SK-N-SH treated with all-trans-retinoic acid at 6 μM for 48 hours (cell line): Measurements from ENCODE around the gene ZBTB38.

ENCODE experiments used
- ATAC-seq: fragments of 200-7000 bp; cut with Tn5 transposase; 3 replicates; pipeline ENCODE4 v1.9.1; 2020; ENCODE audit warnings: mild to moderate bottlenecking, moderate library complexity
- ARNTL ChIP-seq: fragments of 450-650 bp; formaldehyde crosslinking; IDR thresholded peaks from 2 replicates; pipeline ENCODE4 v1.5.0; 2020; ENCODE audit warnings: low read depth, mild to moderate bottlenecking, moderate library complexity, borderline replicate concordance
- BACH2 ChIP-seq: fragments of 250-450 bp; sonication (Bioruptor Pico); IDR thresholded peaks from 2 replicates; pipeline ENCODE4 v1.9.0; 2021; ENCODE audit warnings: mild to moderate bottlenecking, borderline replicate concordance
- CSDC2 ChIP-seq: fragments of 250-450 bp; sonication (Bioruptor Pico); IDR thresholded peaks from 2 replicates; pipeline ENCODE4 v1.5.0; 2020; ENCODE audit warnings: mild to moderate bottlenecking, moderate library complexity
- CSRNP3 ChIP-seq: fragments of 250-450 bp; sonication (Bioruptor Pico); IDR thresholded peaks from 2 replicates; pipeline ENCODE4 v1.5.1; 2021; ENCODE audit warnings: mild to moderate bottlenecking, moderate library complexity
- ISL1 ChIP-seq: fragments of 250-450 bp; sonication (Bioruptor Pico); IDR thresholded peaks from 2 replicates; pipeline ENCODE4 v2.1.2; 2022; ENCODE audit warnings: mild to moderate bottlenecking, moderate library complexity
- OSR1 ChIP-seq: fragments of 250-450 bp; sonication (Bioruptor Pico); IDR thresholded peaks from 2 replicates; pipeline ENCODE4 v1.8.0; 2022; ENCODE audit warnings: moderate library complexity, mild to moderate bottlenecking, inconsistent platforms
- PATZ1 ChIP-seq: fragments of 250-450 bp; sonication (Bioruptor Pico); IDR thresholded peaks from 2 replicates; pipeline ENCODE4 v1.8.0; 2020; ENCODE audit warnings: mild to moderate bottlenecking, moderate library complexity, borderline replicate concordance
- POU6F1 ChIP-seq: fragments of 250-450 bp; sonication (Bioruptor Pico); IDR thresholded peaks from 2 replicates; pipeline ENCODE4 v1.8.0; 2021; ENCODE audit warnings: low read depth, mild to moderate bottlenecking, moderate library complexity, borderline replicate concordance
- PPARA ChIP-seq: fragments of 250-450 bp; sonication (Bioruptor Pico); IDR thresholded peaks from 2 replicates; pipeline ENCODE4 v1.5.0; 2020; ENCODE audit warnings: mild to moderate bottlenecking, borderline replicate concordance
- RARB ChIP-seq: fragments of 250-450 bp; sonication (Bioruptor Pico); IDR thresholded peaks from 2 replicates; pipeline ENCODE4 v1.8.0; 2021; ENCODE audit warnings: mild to moderate bottlenecking, moderate library complexity
- SNAI2 ChIP-seq: fragments of 250-450 bp; sonication (Bioruptor Pico); IDR thresholded peaks from 2 replicates; pipeline ENCODE4 v1.5.0; 2020; ENCODE audit warnings: mild to moderate bottlenecking, moderate library complexity
- TCF4 ChIP-seq: fragments of 250-450 bp; sonication (Bioruptor Pico); IDR thresholded peaks from 2 replicates; pipeline ENCODE4 v1.8.0; 2021; ENCODE audit warnings: mild to moderate bottlenecking, moderate library complexity, borderline replicate concordance
- TOX ChIP-seq: fragments of 250-450 bp; sonication (Bioruptor Pico); IDR thresholded peaks from 2 replicates; pipeline ENCODE4 v1.8.0; 2021; ENCODE audit warnings: mild to moderate bottlenecking, moderate library complexity, borderline replicate concordance
- TSHZ2 ChIP-seq: fragments of 250-450 bp; sonication (Bioruptor Pico); IDR thresholded peaks from 2 replicates; pipeline ENCODE4 v1.5.0; 2020; ENCODE audit warnings: mild to moderate bottlenecking, moderate library complexity
- ZC3H10 ChIP-seq: fragments of 250-450 bp; sonication (Bioruptor Pico); IDR thresholded peaks from 2 replicates; pipeline ENCODE4 v1.5.1; 2021; ENCODE audit warnings: mild to moderate bottlenecking, moderate library complexity
- ZFP3 ChIP-seq: fragments of 250-450 bp; sonication (Bioruptor Pico); IDR thresholded peaks from 2 replicates; pipeline ENCODE4 v1.5.0; 2020; ENCODE audit warnings: mild to moderate bottlenecking, moderate library complexity
- ZFP30 ChIP-seq: fragments of 450-650 bp; formaldehyde crosslinking; IDR thresholded peaks from 2 replicates; pipeline ENCODE4 v1.5.0; 2022; ENCODE audit warnings: mild to moderate bottlenecking, moderate library complexity
- ZNF565 ChIP-seq: fragments of 450-650 bp; formaldehyde crosslinking; conservative IDR thresholded peaks from 2 replicates; pipeline ENCODE4 v1.5.0; 2020; ENCODE audit warnings: low read depth, mild to moderate bottlenecking, moderate library complexity
- ZNF70 ChIP-seq: fragments of 450-650 bp; formaldehyde crosslinking; IDR thresholded peaks from 2 replicates; pipeline ENCODE4 v1.5.0; 2020; ENCODE audit warnings: mild to moderate bottlenecking, moderate library complexity
- ZNF8 ChIP-seq: fragments of 450-650 bp; formaldehyde crosslinking; IDR thresholded peaks from 2 replicates; pipeline ENCODE4 v1.5.0; 2020; ENCODE audit warnings: mild to moderate bottlenecking, moderate library complexity

Gene ZBTB38

GRCh38 chr3:141328286-141329166 lies 39.8 kb upstream of the ZBTB38 start:
- TF ChIP-seq CSDC2 (CRISPR knock-in tag) (no peak), TCF4 (CRISPR knock-in tag) (no peak), RARB (no peak), ZFP3 (CRISPR knock-in tag) (no peak), ZC3H10 (CRISPR knock-in tag) (no peak), ZFP30 (no peak), POU6F1 (CRISPR knock-in tag) (no peak), TSHZ2 (CRISPR knock-in tag) (no peak), ARNTL (CRISPR knock-in tag) (no peak), ISL1 (no peak), TOX (CRISPR knock-in tag) (no peak)
- no peak for ATAC-seq

- no peak for ATAC-seq
- no peak for TF ChIP-seq POU6F1 (CRISPR knock-in tag)
- no peak for TF ChIP-seq TCF4 (CRISPR knock-in tag)
- no peak for TF ChIP-seq ZFP30
- no peak for TF ChIP-seq ZNF8 (CRISPR knock-in tag)
- TF ChIP-seq CSRNP3 (CRISPR knock-in tag) = no peak
- TF ChIP-seq PPARA (CRISPR knock-in tag) = no peak
- TF ChIP-seq ZNF70 = no peak
- TF ChIP-seq OSR1 (CRISPR knock-in tag) = no peak
- TF ChIP-seq SNAI2 (CRISPR knock-in tag) = no peak
- no peak for TF ChIP-seq PATZ1 (CRISPR knock-in tag)
- TF ChIP-seq ZFP3 (CRISPR knock-in tag) = no peak
- TF ChIP-seq ARNTL (CRISPR knock-in tag) = no peak
- no peak for TF ChIP-seq ZNF565 (CRISPR knock-in tag)
- TF ChIP-seq BACH2 (CRISPR knock-in tag) = no peak
- no peak for TF ChIP-seq RARB
- no peak for TF ChIP-seq TOX (CRISPR knock-in tag)
- TF ChIP-seq ZC3H10 (CRISPR knock-in tag) = no peak
- TF ChIP-seq, all 23 proteins: peak for 0
Measured at GRCh38 chr3:141330235-141330634, 38.1 kb upstream of the ZBTB38 start.
